B cell (primary cell): Measurements from ENCODE around the gene METTL5. TPM values are rescaled to one million over a fixed set of nuclear protein-coding genes. Genes with fewer than 3 reads are reported as not detected.

Source experiments
- ATAC-seq: fragments of 200-7000 bp; cut with Tn5 transposase; one replicate; pipeline ENCODE4 v1.10.0; 2021; ENCODE audit warnings: low read depth, mild to moderate bottlenecking, moderate number of reproducible peaks, moderate library complexity
- CTCF ChIA-PET: fragments of 350-600 bp; sonication (Branson Sonifier 250); formaldehyde crosslinking; loops from one replicate; lab custom pipeline; 2021; ENCODE audit warnings: antibody characterized with exemption, inconsistent platforms; lab: Charles Lee
- POLR2A ChIA-PET: fragments of 350-600 bp; sonication (Branson Sonifier 250); formaldehyde crosslinking; loops from one replicate; lab custom pipeline; 2021; ENCODE audit warnings: antibody characterized with exemption; lab: Charles Lee
- DNase-seq: peaks from one replicate; pipeline ENCODE4 v3.0.0; 2013
- H2AFZ ChIP-seq: 2 replicates; pipeline ENCODE4 v1.6.1; 2012; ENCODE audit warnings: mild to moderate bottlenecking, low read depth, low read length; ENCODE audit not compliant: insufficient read depth, poor library complexity, severe bottlenecking
- H3K27ac ChIP-seq, 2 donors: 1 replicate in 1 of 2; 2 replicates in 1 of 2; pipeline ENCODE4 v1.5.1; 2012 to 2013; ENCODE audit warnings: low read length in 2 of 2, mild to moderate bottlenecking in 2 of 2, moderate library complexity in 1 of 2
- H3K27me3 ChIP-seq, 4 experiments: fragments of 200-600 bp in 1 of 4; sonication (generic) in 1 of 4; replicated peaks in 1 of 4; 1 replicate in 2 of 4; 2 replicates in 2 of 4; pipeline versions ENCODE4 v1.6.1 to v1.7.0; 2013 to 2016; ENCODE audit warnings: low read length in 3 of 4, mild to moderate bottlenecking in 2 of 4, mixed read lengths in 1 of 4, moderate library complexity in 1 of 4; ENCODE audit not compliant: insufficient read depth in 4 of 4, control insufficient read depth in 3 of 4; ENCODE audit errors: control extremely low read depth in 1 of 4
- H3K36me3 ChIP-seq, 2 experiments: replicated peaks in 1 of 2; 1 replicate in 1 of 2; 2 replicates in 1 of 2; pipeline versions ENCODE4 v1.6.1 to v1.7.1; 2013; ENCODE audit warnings: low read length in 1 of 2; ENCODE audit not compliant: insufficient read depth in 2 of 2, control insufficient read depth in 1 of 2; ENCODE audit errors: control extremely low read depth in 1 of 2, extremely low read depth in 1 of 2
- H3K4me1 ChIP-seq, 2 donors: fragments of 200-600 bp in 1 of 2; sonication (generic) in 1 of 2; 1 replicate in 1 of 2; 2 replicates in 1 of 2; pipeline versions ENCODE4 v1.5.1 to v1.6.1; 2013 to 2017; ENCODE audit warnings: low read length in 2 of 2; ENCODE audit not compliant: control insufficient read depth in 2 of 2, insufficient read depth in 2 of 2
- H3K4me2 ChIP-seq: replicated peaks from 2 replicates; pipeline ENCODE3; 2012; ENCODE audit warnings: mild to moderate bottlenecking, low read depth, low read length; ENCODE audit not compliant: poor library complexity, severe bottlenecking
- H3K4me3 ChIP-seq, 5 experiments: fragments of 200-600 bp in 1 of 5; sonication (generic) in 1 of 5; 1 replicate in 3 of 5; 2 replicates in 2 of 5; pipeline versions ENCODE4 v1.5.1 to v1.7.0; 2011 to 2016; ENCODE audit warnings: low read length in 4 of 5, mild to moderate bottlenecking in 4 of 5, low read depth in 2 of 5, control low read depth in 1 of 5, moderate library complexity in 1 of 5; ENCODE audit not compliant: insufficient read depth in 1 of 5; ENCODE audit errors: control extremely low read depth in 1 of 5, extremely low read depth in 1 of 5
- H3K79me2 ChIP-seq: fragments of 200-600 bp; sonication (generic); one replicate; pipeline ENCODE4 v1.6.0; 2016; ENCODE audit warnings: low read length; ENCODE audit not compliant: control insufficient read depth, insufficient read depth
- H3K9ac ChIP-seq: fragments of 200-600 bp; sonication (generic); 2 replicates; pipeline ENCODE4 v1.6.1; 2017; ENCODE audit warnings: mild to moderate bottlenecking, low read length, moderate library complexity
- H3K9me3 ChIP-seq, 3 donors: one replicate each; pipeline versions ENCODE4 v1.6.1 to v1.7.1; 2013; ENCODE audit warnings: low read length in 2 of 3; ENCODE audit not compliant: control insufficient read depth in 2 of 3, insufficient read depth in 1 of 3; ENCODE audit errors: control extremely low read depth in 1 of 3
- H4K20me1 ChIP-seq: 2 replicates; pipeline ENCODE4 v1.6.0; 2012; ENCODE audit warnings: mild to moderate bottlenecking, low read length; ENCODE audit not compliant: insufficient read depth, control insufficient read depth, poor library complexity, severe bottlenecking
- H3K27ac Mint-ChIP-seq: one replicate; pipeline ENCODE4 v1.8.0; 2021; ENCODE audit warnings: mixed read lengths
- H3K27me3 Mint-ChIP-seq: one replicate; pipeline ENCODE4 v1.8.0; 2021; ENCODE audit warnings: mixed read lengths
- H3K4me1 Mint-ChIP-seq: one replicate; pipeline ENCODE4 v1.8.0; 2021; ENCODE audit warnings: mixed read lengths
- H3K4me3 Mint-ChIP-seq: one replicate; pipeline ENCODE4 v1.8.0; 2021; ENCODE audit warnings: mixed read lengths
- H3K9me3 Mint-ChIP-seq: one replicate; pipeline ENCODE4 v1.8.0; 2022; ENCODE audit warnings: mixed read lengths; ENCODE audit not compliant: insufficient read depth
- CTCF ChIP-seq: fragments of 200-600 bp; IDR thresholded peaks from one replicate; pipeline ENCODE4 v1.8.0; 2022; ENCODE audit warnings: antibody characterized with exemption, mild to moderate bottlenecking
- EZH2 ChIP-seq: IDR thresholded peaks from 2 replicates; pipeline ENCODE4 v1.6.1; 2012; ENCODE audit warnings: borderline replicate concordance, low read depth, mild to moderate bottlenecking, moderate library complexity, low read length; ENCODE audit not compliant: insufficient read depth, poor library complexity, severe bottlenecking
- WGBS: methylation state at CpG from one replicate; pipeline ENCODE4 v1.1.5; 2013; ENCODE audit warnings: missing lambda C conversion rate; ENCODE audit not compliant: insufficient coverage; 5-methylcytosine and 5-hydroxymethylcytosine counted together
- intact Hi-C: fragments of 100-400 bp; cut with micrococcal nuclease; formaldehyde crosslinking; loops from one replicate; pipeline ENCODE4 v1.10.0; 2022
- polyA minus RNA-seq: library from RNA; depleted of rRNA, polyadenylated mRNA; stranded (reverse); fragments of >200 nt; gene quantifications from 2 replicates; pipeline ENCODE4 v1.2.3, GENCODE V29; 2012
- polyA plus RNA-seq: library from polyadenylated mRNA; depleted of rRNA; stranded (reverse); fragments of >200 nt; gene quantifications from 2 replicates; pipeline ENCODE4 v1.2.3, GENCODE V29; 2012
- total RNA-seq, 2 donors: library from RNA; stranded (reverse); fragments of 120-200 nt in 1 of 2; gene quantifications; 1 replicate in 1 of 2; 2 replicates in 1 of 2; pipeline versions ENCODE4 v1.2.3 to v1.2.4, GENCODE V29; 2013 to 2022

The METTL5 gene
- 36.4 and 37.0 TPM in 2 replicates for total RNA-seq
- total RNA-seq (2013), result 42.3 TPM
- polyA plus RNA-seq, result 12.7 and 16.9 TPM in 2 replicates
- 10.2 and 11.3 TPM in 2 replicates for polyA minus RNA-seq

- H3K4me1 Mint-ChIP-seq, result peaks cover 47% of the 10 kb centered on the region
- peak; percentile 74 for ATAC-seq
Measured at GRCh38 chr2:169824373-169825333, at the start of gene METTL5. METTL5 (minus strand) TSS chr2:169824905; CDS start chr2:169824597, 308 bp downstream.

More at GRCh38 chr2:169824373-169825333, at the start of gene METTL5:
- Mint-ChIP-seq H3K27me3 (no peaks in the 10 kb centered on the region), H3K4me3 (peak within 1 kb of the TSS; percentile 90), H3K9me3 (no peaks in the 10 kb centered on the region), H3K27ac (peak within 1 kb of the TSS; percentile 90)
- peak; percentile 86 for DNase-seq
- ChIA-PET POLR2A (interaction anchor here (0.6 to 1.8 kb wide), 3 partner anchors 26 to 1942 kb away, joined by 3 to 6 read pairs (median 4); partner anchors contain the start of gene SSB), CTCF (interaction anchor here (0.7 to 1.8 kb wide), 12 partner anchors 9 to 157 kb away, joined by 3 to 7 read pairs (median 3); partner anchors contain the start of gene SSB)
- H3K4me1 ChIP-seq, result peaks cover 28 to 34% of the 10 kb centered on the region in 2 donors
- peaks cover 0 to 7% of the 10 kb centered on the region in 2 experiments for H3K36me3 ChIP-seq
- peak within 1 kb of the TSS; percentile 95 for H3K4me2 ChIP-seq
- H3K9ac ChIP-seq, result peak within 1 kb of the TSS; percentile 79
- intact Hi-C loops, result loop anchor here (1.0 to 5.0 kb wide), 4 partner anchors 14 to 1863 kb away; partner anchors contain the start of gene DYNC1I2
- H3K27ac ChIP-seq, result peak within 1 kb of the TSS in 1 of 2 donors; percentile 73
- H2AFZ ChIP-seq, result peak within 1 kb of the TSS; percentile 98
- peaks cover 64% of the 10 kb centered on the region for H3K79me2 ChIP-seq
- peak within 1 kb of the TSS; percentile 64 to 90 (median 68) for H3K4me3 ChIP-seq
- H4K20me1 ChIP-seq, result peaks cover 6% of the 10 kb centered on the region
- no peak for TF ChIP-seq EZH2
- peak; percentile 94 for TF ChIP-seq CTCF
- WGBS, result under 1% methylated on average over 56 of the region's 61 CpGs
- no peaks in the 10 kb centered on the region for H3K27me3 ChIP-seq
- H3K9me3 ChIP-seq, result no peaks in the 10 kb centered on the region
